ENCODE data around the gene GFM2. TPM values are rescaled to one million over a fixed set of nuclear protein-coding genes. Genes with fewer than 3 reads are reported as not detected.

Gene GFM2
- total and polyA plus RNA-seq, 2 of the 13 experiments (the other 11 are each of a cell fraction or from before 2014, with no cell fraction given), result 22.0 to 41.6 TPM

GRCh38 chr5:74684900-74685851 lies 81.7 kb downstream of the GFM2 start, which contains the start of gene HEXB (continued):
- peak; percentile 45; the same call in 1 of the 2 replicates for TF ChIP-seq SIN3A (IDR thresholded peaks at IDR 0.05; ENCODE audit: borderline replicate concordance, low read depth, low read length)
- TF ChIP-seq NFATC3 (CRISPR knock-in tag; IDR thresholded peaks at IDR 0.05), result no peak
- TF ChIP-seq ZNF383 (CRISPR knock-in tag; IDR thresholded peaks at IDR 0.05; ENCODE audit: borderline replicate concordance), result no peak
- TF ChIP-seq IRF2 (CRISPR knock-in tag; IDR thresholded peaks at IDR 0.05), result peak; percentile 55; the same call in 1 of the 2 replicates
- no peak; the same call in 1 of the 2 replicates for TF ChIP-seq TOPORS (CRISPR knock-in tag; IDR thresholded peaks at IDR 0.05)
- TF ChIP-seq GATA4 (IDR thresholded peaks at IDR 0.05; ENCODE audit: borderline replicate concordance, low read depth), result no peak
- peak; percentile 44; the same call in 1 of the 2 replicates for TF ChIP-seq ZNF607 (CRISPR knock-in tag; IDR thresholded peaks at IDR 0.05; ENCODE audit: borderline replicate concordance)
- no peak for TF ChIP-seq PAWR (CRISPR knock-in tag; IDR thresholded peaks at IDR 0.05; ENCODE audit: borderline replicate concordance)
- TF ChIP-seq, protein P1, sequence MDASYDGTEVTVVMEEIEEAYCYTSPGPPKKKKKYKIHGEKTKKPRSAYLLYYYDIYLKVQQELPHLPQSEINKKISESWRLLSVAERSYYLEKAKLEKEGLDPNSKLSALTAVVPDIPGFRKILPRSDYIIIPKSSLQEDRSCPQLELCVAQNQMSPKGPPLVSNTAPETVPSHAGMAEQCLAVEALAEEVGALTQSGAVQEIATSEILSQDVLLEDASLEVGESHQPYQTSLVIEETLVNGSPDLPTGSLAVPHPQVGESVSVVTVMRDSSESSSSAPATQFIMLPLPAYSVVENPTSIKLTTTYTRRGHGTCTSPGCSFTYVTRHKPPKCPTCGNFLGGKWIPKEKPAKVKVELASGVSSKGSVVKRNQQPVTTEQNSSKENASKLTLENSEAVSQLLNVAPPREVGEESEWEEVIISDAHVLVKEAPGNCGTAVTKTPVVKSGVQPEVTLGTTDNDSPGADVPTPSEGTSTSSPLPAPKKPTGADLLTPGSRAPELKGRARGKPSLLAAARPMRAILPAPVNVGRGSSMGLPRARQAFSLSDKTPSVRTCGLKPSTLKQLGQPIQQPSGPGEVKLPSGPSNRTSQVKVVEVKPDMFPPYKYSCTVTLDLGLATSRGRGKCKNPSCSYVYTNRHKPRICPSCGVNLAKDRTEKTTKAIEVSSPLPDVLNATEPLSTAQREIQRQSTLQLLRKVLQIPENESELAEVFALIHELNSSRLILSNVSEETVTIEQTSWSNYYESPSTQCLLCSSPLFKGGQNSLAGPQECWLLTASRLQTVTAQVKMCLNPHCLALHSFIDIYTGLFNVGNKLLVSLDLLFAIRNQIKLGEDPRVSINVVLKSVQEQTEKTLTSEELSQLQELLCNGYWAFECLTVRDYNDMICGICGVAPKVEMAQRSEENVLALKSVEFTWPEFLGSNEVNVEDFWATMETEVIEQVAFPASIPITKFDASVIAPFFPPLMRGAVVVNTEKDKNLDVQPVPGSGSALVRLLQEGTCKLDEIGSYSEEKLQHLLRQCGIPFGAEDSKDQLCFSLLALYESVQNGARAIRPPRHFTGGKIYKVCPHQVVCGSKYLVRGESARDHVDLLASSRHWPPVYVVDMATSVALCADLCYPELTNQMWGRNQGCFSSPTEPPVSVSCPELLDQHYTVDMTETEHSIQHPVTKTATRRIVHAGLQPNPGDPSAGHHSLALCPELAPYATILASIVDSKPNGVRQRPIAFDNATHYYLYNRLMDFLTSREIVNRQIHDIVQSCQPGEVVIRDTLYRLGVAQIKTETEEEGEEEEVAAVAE (CRISPR knock-in tag; IDR thresholded peaks at IDR 0.05; ENCODE audit: borderline replicate concordance), result no peak
- no peak for TF ChIP-seq ARID2 (CRISPR knock-in tag; IDR thresholded peaks at IDR 0.05; ENCODE audit: borderline replicate concordance)
- TF ChIP-seq JUND (CRISPR knock-in tag; IDR thresholded peaks at IDR 0.05), result peak; percentile 97
- no peak for TF ChIP-seq ZFP37 (CRISPR knock-in tag; IDR thresholded peaks at IDR 0.05; ENCODE audit: borderline replicate concordance)
- peak; percentile 39; the same call in 1 of the 2 replicates for TF ChIP-seq ZSCAN25 (CRISPR knock-in tag; IDR thresholded peaks at IDR 0.05)
- no peak for TF ChIP-seq IKZF4 (CRISPR knock-in tag; IDR thresholded peaks at IDR 0.05; ENCODE audit: borderline replicate concordance, low read depth, not compliant biosample characterization)
- no peak for TF ChIP-seq ZNF333 (CRISPR knock-in tag; IDR thresholded peaks at IDR 0.05; ENCODE audit: borderline replicate concordance)
- no peak for TF ChIP-seq ZNF629 (CRISPR knock-in tag; conservative IDR thresholded peaks at IDR 0.05)
- TF ChIP-seq, protein P2, sequence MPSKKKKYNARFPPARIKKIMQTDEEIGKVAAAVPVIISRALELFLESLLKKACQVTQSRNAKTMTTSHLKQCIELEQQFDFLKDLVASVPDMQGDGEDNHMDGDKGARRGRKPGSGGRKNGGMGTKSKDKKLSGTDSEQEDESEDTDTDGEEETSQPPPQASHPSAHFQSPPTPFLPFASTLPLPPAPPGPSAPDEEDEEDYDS (CRISPR knock-in tag; IDR thresholded peaks at IDR 0.05), result peak; percentile 45; the same call in 1 of the 2 replicates
- 0 out of 2 replicates have a peak, but pooled peaks have one; percentile 43 for TF ChIP-seq ZNF674 (CRISPR knock-in tag; IDR thresholded peaks at IDR 0.05; ENCODE audit: low read depth)
- peak; percentile 31; the same call in 1 of the 2 replicates for TF ChIP-seq HDAC2 (CRISPR knock-in tag; IDR thresholded peaks at IDR 0.05)
- TF ChIP-seq FOXM1 (CRISPR knock-in tag; IDR thresholded peaks at IDR 0.05), result no peak
- no peak for TF ChIP-seq PREB (CRISPR knock-in tag; IDR thresholded peaks at IDR 0.05)
- peak; percentile 91 for TF ChIP-seq ZNF777 (CRISPR knock-in tag; IDR thresholded peaks at IDR 0.05)
- no peak for TF ChIP-seq KLF9 (CRISPR knock-in tag; IDR thresholded peaks at IDR 0.05; ENCODE audit: low read depth)
